ENCODE data around the gene ZBTB17. TPM values are rescaled to one million over a fixed set of nuclear protein-coding genes. Genes with fewer than 3 reads are reported as not detected.
"Not testable (repeated sequence)": the region's sequence is repeated elsewhere in the genome, so short reads cannot be mapped to it uniquely, and the experiment has no call there.

The ZBTB17 gene
- total and polyA plus RNA-seq, 2 donors: 30.7 to 81.3 TPM

DNA sequence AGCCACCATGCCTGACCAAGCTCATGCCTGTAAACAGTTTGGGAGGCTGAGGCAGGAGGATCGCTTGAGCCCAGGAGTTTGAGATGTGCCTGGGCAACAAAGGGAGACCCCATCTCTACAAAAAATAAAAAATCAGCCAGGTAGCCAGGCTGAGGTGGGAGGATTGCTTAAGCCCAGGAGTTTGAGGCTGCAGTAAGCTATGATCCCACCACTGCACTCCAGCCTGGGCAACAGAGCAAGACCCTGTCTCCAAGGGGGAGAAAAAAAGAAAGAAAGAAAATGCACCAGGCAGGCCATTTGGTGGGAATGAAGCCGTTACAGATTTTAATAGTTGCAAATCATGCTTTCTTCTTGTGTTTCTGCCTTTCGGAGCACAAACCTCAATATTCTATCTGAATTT lies 62.3 kb downstream of the ZBTB17 start:
- not testable (repeated sequence) for H3K27ac ChIP-seq (ENCODE audit: low read depth in 1 of 2, low read length in 1 of 2); H3K27me3 ChIP-seq (ENCODE audit: control insufficient read depth in 2 of 2, insufficient read depth in 1 of 2, low read length in 1 of 2); H3K4me3 ChIP-seq (ENCODE audit: low read length in 2 of 2); H3K4me1 ChIP-seq (ENCODE audit: control insufficient read depth in 2 of 2, insufficient read depth in 2 of 2, low read length in 2 of 2); DNase-seq (ENCODE audit: low read depth in 6 of 9, low spot score in 9 of 9); H3K9me3 ChIP-seq (ENCODE audit: control insufficient read depth in 2 of 2, insufficient read depth in 1 of 2, low read length in 1 of 2)
- H3K36me3 ChIP-seq (ENCODE audit: control insufficient read depth in 2 of 2, insufficient read depth in 2 of 2, low read length in 1 of 2): peaks cover 34 to 84% of the 10 kb centered on the region in 2 donors
- 97% methylated on average over 3 of the region's 3 CpGs for WGBS

- Histone ChIP-seq H3K4me1 (ENCODE audit: control insufficient read depth in 2 of 2, insufficient read depth in 2 of 2, low read length in 2 of 2) (peaks cover 0 to 3% of the 10 kb centered on the region in 2 donors), H3K4me3 (ENCODE audit: low read length in 2 of 2) (no peak overlapping the region), H3K36me3 (ENCODE audit: control insufficient read depth in 2 of 2, insufficient read depth in 2 of 2, low read length in 1 of 2) (peaks cover 26 to 79% of the 10 kb centered on the region in 2 donors), H3K27ac (ENCODE audit: low read depth in 1 of 2, low read length in 1 of 2) (no peak overlapping the region), H3K9me3 (ENCODE audit: control insufficient read depth in 2 of 2, insufficient read depth in 1 of 2, low read length in 1 of 2) (no peaks in the 10 kb centered on the region), H3K27me3 (ENCODE audit: control insufficient read depth in 2 of 2, insufficient read depth in 1 of 2, low read length in 1 of 2) (no peaks in the 10 kb centered on the region)
- WGBS: over 99% methylated on average over 2 of the region's 2 CpGs
- no peak for DNase-seq (ENCODE audit: low read depth in 6 of 9, low spot score in 9 of 9)
Observed at GRCh38 chr1:15911927-15912326, 64.0 kb downstream of the ZBTB17 start.

GRCh38 chr1:15911141-15911540 lies 64.8 kb downstream of the ZBTB17 start:
- no peak overlapping the region for H3K27ac ChIP-seq (ENCODE audit: low read depth in 1 of 2, low read length in 1 of 2)
- H3K36me3 ChIP-seq (ENCODE audit: control insufficient read depth in 2 of 2, insufficient read depth in 2 of 2, low read length in 1 of 2): peaks cover 25 to 74% of the 10 kb centered on the region in 2 donors
- no peak for DNase-seq (ENCODE audit: low read depth in 6 of 9, low spot score in 9 of 9)
- WGBS: 99% methylated on average over 1 of the region's 1 CpG
- no peaks in the 10 kb centered on the region for H3K9me3 ChIP-seq (ENCODE audit: control insufficient read depth in 2 of 2, insufficient read depth in 1 of 2, low read length in 1 of 2)
- no peaks in the 10 kb centered on the region for H3K27me3 ChIP-seq (ENCODE audit: control insufficient read depth in 2 of 2, insufficient read depth in 1 of 2, low read length in 1 of 2)
- peaks cover 0 to 3% of the 10 kb centered on the region in 2 donors for H3K4me1 ChIP-seq (ENCODE audit: control insufficient read depth in 2 of 2, insufficient read depth in 2 of 2, low read length in 2 of 2)
- H3K4me3 ChIP-seq (ENCODE audit: low read length in 2 of 2): no peak overlapping the region

GRCh38 chr1:15908597-15908996 lies 67.3 kb downstream of the ZBTB17 start:
- H3K36me3 ChIP-seq (ENCODE audit: control insufficient read depth in 2 of 2, insufficient read depth in 2 of 2, low read length in 1 of 2): peaks cover 19 to 52% of the 10 kb centered on the region in 2 donors

DNA sequence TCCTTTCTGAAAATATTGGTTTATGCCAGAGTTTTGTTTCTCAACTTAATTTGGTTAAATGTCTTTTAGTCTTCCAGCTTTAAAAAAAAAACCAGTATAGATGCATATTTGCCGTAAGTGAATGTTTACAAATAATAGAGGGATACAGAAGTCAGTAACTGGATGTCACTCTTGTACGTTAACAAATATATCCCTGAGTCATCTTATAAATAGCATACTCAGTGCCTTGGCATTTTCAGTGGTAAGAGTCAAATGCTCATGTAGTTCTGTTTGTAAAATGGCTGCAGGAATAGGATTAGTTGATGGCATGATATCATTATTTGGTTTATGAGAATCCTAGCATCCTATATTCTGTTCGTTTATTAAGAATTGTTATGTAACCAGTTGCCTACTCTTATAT lies 73.0 kb downstream of the ZBTB17 start:
- Histone ChIP-seq H3K27ac (ENCODE audit: low read depth in 1 of 2, low read length in 1 of 2) (no peak overlapping the region), H3K36me3 (ENCODE audit: control insufficient read depth in 2 of 2, insufficient read depth in 2 of 2, low read length in 1 of 2) (peaks cover 13 to 16% of the 10 kb centered on the region in 2 donors), H3K27me3 (ENCODE audit: control insufficient read depth in 2 of 2, insufficient read depth in 1 of 2, low read length in 1 of 2) (no peaks in the 10 kb centered on the region), H3K9me3 (ENCODE audit: control insufficient read depth in 2 of 2, insufficient read depth in 1 of 2, low read length in 1 of 2) (no peaks in the 10 kb centered on the region), H3K4me3 (ENCODE audit: low read length in 2 of 2) (no peak overlapping the region), H3K4me1 (ENCODE audit: control insufficient read depth in 2 of 2, insufficient read depth in 2 of 2, low read length in 2 of 2) (no peaks in the 10 kb centered on the region)
- no peak for DNase-seq (ENCODE audit: low read depth in 6 of 9, low spot score in 9 of 9)
- 95% methylated on average over 3 of the region's 3 CpGs for WGBS

More at GRCh38 chr1:15908597-15908996, 67.3 kb downstream of the ZBTB17 start:
- Histone ChIP-seq H3K4me1 (ENCODE audit: control insufficient read depth in 2 of 2, insufficient read depth in 2 of 2, low read length in 2 of 2) (no peaks in the 10 kb centered on the region), H3K9me3 (ENCODE audit: control insufficient read depth in 2 of 2, insufficient read depth in 1 of 2, low read length in 1 of 2) (no peaks in the 10 kb centered on the region), H3K27me3 (ENCODE audit: control insufficient read depth in 2 of 2, insufficient read depth in 1 of 2, low read length in 1 of 2) (no peaks in the 10 kb centered on the region), H3K4me3 (ENCODE audit: low read length in 2 of 2) (no peak overlapping the region), H3K27ac (ENCODE audit: low read depth in 1 of 2, low read length in 1 of 2) (no peak overlapping the region)
- DNase-seq (ENCODE audit: low read depth in 6 of 9, low spot score in 9 of 9): no peak
- WGBS: 98% methylated on average over 4 of the region's 4 CpGs

GRCh38 chr1:15900662-15901279 lies 75.1 kb downstream of the ZBTB17 start:
- no peak overlapping the region for H3K27ac ChIP-seq (ENCODE audit: low read depth in 1 of 2, low read length in 1 of 2)
- H3K9me3 ChIP-seq (ENCODE audit: control insufficient read depth in 2 of 2, insufficient read depth in 1 of 2, low read length in 1 of 2): no peaks in the 10 kb centered on the region
- H3K36me3 ChIP-seq (ENCODE audit: control insufficient read depth in 2 of 2, insufficient read depth in 2 of 2, low read length in 1 of 2): peaks cover 7 to 17% of the 10 kb centered on the region in 2 donors
- 90% methylated on average over 8 of the region's 8 CpGs for WGBS
- no peak overlapping the region for H3K4me3 ChIP-seq (ENCODE audit: low read length in 2 of 2)
- no peaks in the 10 kb centered on the region for H3K27me3 ChIP-seq (ENCODE audit: control insufficient read depth in 2 of 2, insufficient read depth in 1 of 2, low read length in 1 of 2)
- H3K4me1 ChIP-seq (ENCODE audit: control insufficient read depth in 2 of 2, insufficient read depth in 2 of 2, low read length in 2 of 2): no peaks in the 10 kb centered on the region
- DNase-seq (ENCODE audit: low read depth in 6 of 9, low spot score in 9 of 9): no peak

DNA sequence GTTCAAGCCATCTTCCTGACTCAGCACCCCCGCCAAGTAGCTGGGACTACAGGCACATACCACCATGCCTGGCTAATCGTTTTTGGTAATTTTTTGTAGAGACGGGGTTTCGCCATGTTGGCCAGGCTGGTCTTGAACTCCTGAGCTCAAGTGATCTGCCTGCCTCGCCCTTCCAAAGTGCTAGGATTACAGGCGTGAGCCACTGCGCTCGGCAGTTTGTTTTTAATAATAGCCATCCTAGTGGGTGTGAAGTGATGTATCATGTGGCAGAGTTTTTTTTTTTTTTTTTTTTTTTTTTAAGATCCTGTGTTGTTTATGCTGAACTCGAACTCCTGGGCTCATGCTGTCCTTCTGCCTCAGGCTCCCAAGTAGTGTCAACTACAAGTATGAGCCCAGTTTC lies 76.6 kb downstream of the ZBTB17 start:
- Histone ChIP-seq H3K4me3 (ENCODE audit: low read length in 2 of 2) (no peak overlapping the region), H3K27ac (ENCODE audit: low read depth in 1 of 2, low read length in 1 of 2) (no peak overlapping the region), H3K36me3 (ENCODE audit: control insufficient read depth in 2 of 2, insufficient read depth in 2 of 2, low read length in 1 of 2) (peaks cover 7 to 17% of the 10 kb centered on the region in 2 donors), H3K27me3 (ENCODE audit: control insufficient read depth in 2 of 2, insufficient read depth in 1 of 2, low read length in 1 of 2) (no peaks in the 10 kb centered on the region), H3K9me3 (ENCODE audit: control insufficient read depth in 2 of 2, insufficient read depth in 1 of 2, low read length in 1 of 2) (no peaks in the 10 kb centered on the region), H3K4me1 (ENCODE audit: control insufficient read depth in 2 of 2, insufficient read depth in 2 of 2, low read length in 2 of 2) (no peaks in the 10 kb centered on the region)
- no peak for DNase-seq (ENCODE audit: low read depth in 6 of 9, low spot score in 9 of 9)
- WGBS: 96% methylated on average over 9 of the region's 9 CpGs

DNA sequence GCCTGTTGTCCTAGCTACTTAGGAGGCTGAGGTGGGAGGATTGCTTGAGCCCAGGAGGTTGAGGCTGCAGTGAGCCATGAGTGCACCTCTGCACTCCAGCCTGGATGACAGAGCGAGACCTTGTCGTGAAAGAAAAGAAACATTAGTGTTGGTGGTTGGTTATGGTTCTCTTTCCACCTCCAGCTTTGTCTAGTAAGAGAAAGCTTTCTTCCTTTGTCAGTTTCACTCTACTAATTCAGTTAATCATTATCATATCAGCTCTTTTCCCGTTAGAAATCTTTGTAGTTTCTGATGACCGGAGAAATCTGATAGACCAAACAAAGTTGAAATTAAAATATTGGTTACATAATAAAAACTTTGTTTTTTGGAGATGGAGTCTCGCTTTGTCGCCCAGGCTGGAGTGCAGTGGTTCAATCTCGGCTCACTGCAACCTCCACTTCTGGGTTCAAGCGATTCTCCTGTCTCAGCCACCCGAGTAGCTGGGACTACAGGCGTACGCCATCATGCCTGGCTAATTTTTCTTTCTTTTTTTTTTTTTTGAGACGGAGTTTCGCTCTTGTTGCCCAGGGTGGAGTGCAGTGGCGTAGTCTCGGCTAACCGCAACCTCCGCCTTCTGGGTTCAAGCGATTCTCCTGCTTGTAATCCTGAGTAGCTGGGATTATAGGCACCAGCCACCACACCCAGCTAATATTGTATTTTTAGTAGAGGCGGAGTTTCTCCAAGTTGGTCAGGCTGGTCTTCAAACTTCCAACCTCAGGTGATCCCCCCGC lies 78.9 kb downstream of the ZBTB17 start:
- WGBS: 99% methylated on average over 20 of the region's 20 CpGs
- H3K4me3 ChIP-seq (ENCODE audit: low read length in 2 of 2); H3K27me3 ChIP-seq (ENCODE audit: control insufficient read depth in 2 of 2, insufficient read depth in 1 of 2, low read length in 1 of 2); DNase-seq (ENCODE audit: low read depth in 6 of 9, low spot score in 9 of 9); H3K9me3 ChIP-seq (ENCODE audit: control insufficient read depth in 2 of 2, insufficient read depth in 1 of 2, low read length in 1 of 2); H3K27ac ChIP-seq (ENCODE audit: low read depth in 1 of 2, low read length in 1 of 2); H3K4me1 ChIP-seq (ENCODE audit: control insufficient read depth in 2 of 2, insufficient read depth in 2 of 2, low read length in 2 of 2): not testable (repeated sequence)
- H3K36me3 ChIP-seq (ENCODE audit: control insufficient read depth in 2 of 2, insufficient read depth in 2 of 2, low read length in 1 of 2): peaks cover 7 to 17% of the 10 kb centered on the region in 2 donors

DNA sequence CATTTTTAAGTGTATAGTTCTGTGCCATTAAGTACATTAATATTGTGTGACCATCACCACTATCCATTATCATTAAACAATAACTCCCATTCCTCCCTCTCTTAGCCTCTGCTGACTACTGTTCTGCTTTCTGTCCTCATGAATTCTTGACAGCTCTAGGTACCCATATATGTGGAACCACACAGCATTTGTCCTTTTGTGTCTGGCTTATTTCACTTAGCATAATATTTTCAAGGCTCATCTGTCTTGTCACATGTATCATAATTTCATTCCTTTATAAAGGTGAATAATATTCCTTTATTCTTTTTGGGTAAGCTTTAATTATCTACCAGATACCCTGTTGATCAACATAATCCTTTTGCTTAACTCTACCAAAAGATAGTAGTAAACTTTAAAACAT lies 80.7 kb downstream of the ZBTB17 start:
- Histone ChIP-seq H3K27me3 (ENCODE audit: control insufficient read depth in 2 of 2, insufficient read depth in 1 of 2, low read length in 1 of 2) (no peaks in the 10 kb centered on the region), H3K36me3 (ENCODE audit: control insufficient read depth in 2 of 2, insufficient read depth in 2 of 2, low read length in 1 of 2) (peaks cover 4 to 23% of the 10 kb centered on the region in 2 donors), H3K4me3 (ENCODE audit: low read length in 2 of 2) (no peak overlapping the region), H3K9me3 (ENCODE audit: control insufficient read depth in 2 of 2, insufficient read depth in 1 of 2, low read length in 1 of 2) (no peaks in the 10 kb centered on the region), H3K4me1 (ENCODE audit: control insufficient read depth in 2 of 2, insufficient read depth in 2 of 2, low read length in 2 of 2) (no peaks in the 10 kb centered on the region), H3K27ac (ENCODE audit: low read depth in 1 of 2, low read length in 1 of 2) (no peak overlapping the region)
- no peak for DNase-seq (ENCODE audit: low read depth in 6 of 9, low spot score in 9 of 9)
